Natural killer cell (primary cell): ENCODE data around the gene SRRM4. TPM values are rescaled to one million over a fixed set of nuclear protein-coding genes. Genes with fewer than 3 reads are reported as not detected.

Source experiments
- ATAC-seq, 3 donors: fragments of 150-1000 bp in 2 of 3; fragments of 200-7000 bp in 1 of 3; cut with Tn5 transposase; 1 replicate in 1 of 3; 2 replicates in 2 of 3; pipeline ENCODE4 v1.10.0; 2021; ENCODE audit warnings: mild to moderate bottlenecking in 2 of 3, moderate library complexity in 2 of 3
- DNase-seq, 2 donors: peaks; one replicate each; pipeline versions ENCODE4 v3.0.0 to v3.0.0-alpha.2; 2013 to 2021; ENCODE audit warnings: mixed read lengths in 1 of 2
- H3K27ac ChIP-seq: one replicate; pipeline ENCODE4 v1.5.1; 2013; ENCODE audit warnings: mild to moderate bottlenecking, low read length
- H3K27me3 ChIP-seq: one replicate; pipeline ENCODE4 v1.6.1; 2013; ENCODE audit warnings: low read length; ENCODE audit not compliant: control insufficient read depth, insufficient read depth
- H3K36me3 ChIP-seq: one replicate; pipeline ENCODE4 v1.6.1; 2013; ENCODE audit warnings: low read length; ENCODE audit not compliant: control insufficient read depth, insufficient read depth
- H3K4me1 ChIP-seq: one replicate; pipeline ENCODE4 v1.6.1; 2013; ENCODE audit warnings: low read length; ENCODE audit not compliant: control insufficient read depth, insufficient read depth
- H3K4me3 ChIP-seq: one replicate; pipeline ENCODE4 v1.5.1; 2013; ENCODE audit warnings: low read length
- H3K9me3 ChIP-seq: one replicate; pipeline ENCODE4 v1.6.1; 2013; ENCODE audit warnings: low read length; ENCODE audit not compliant: control insufficient read depth, insufficient read depth
- H3K27ac Mint-ChIP-seq, 2 donors: one replicate each; pipeline ENCODE4 v1.8.0; 2022; ENCODE audit warnings: mild to moderate bottlenecking in 2 of 2, mixed read lengths in 2 of 2, moderate library complexity in 1 of 2
- H3K27me3 Mint-ChIP-seq, 2 donors: one replicate each; pipeline ENCODE4 v1.8.0; 2022; ENCODE audit warnings: low read depth in 2 of 2, mixed read lengths in 2 of 2
- H3K36me3 Mint-ChIP-seq: one replicate; pipeline ENCODE4 v1.8.0; 2022; ENCODE audit warnings: mixed read lengths
- H3K4me1 Mint-ChIP-seq, 2 donors: one replicate each; pipeline ENCODE4 v1.8.0; 2022; ENCODE audit warnings: mixed read lengths in 2 of 2
- H3K4me3 Mint-ChIP-seq: one replicate; pipeline ENCODE4 v1.8.0; 2022; ENCODE audit warnings: mild to moderate bottlenecking, moderate library complexity, mixed read lengths
- H3K9me3 Mint-ChIP-seq, 2 donors: one replicate each; pipeline ENCODE4 v1.8.0; 2022; ENCODE audit warnings: mixed read lengths in 2 of 2
- CTCF ChIP-seq: fragments of 200-600 bp; IDR thresholded peaks from one replicate; pipeline ENCODE4 v1.8.0; 2022; ENCODE audit warnings: antibody characterized with exemption
- WGBS: methylation state at CpG from one replicate; pipeline ENCODE4 v1.1.7; 2013; ENCODE audit warnings: missing lambda C conversion rate; ENCODE audit not compliant: insufficient coverage; 5-methylcytosine and 5-hydroxymethylcytosine counted together
- intact Hi-C: fragments of 100-400 bp; cut with micrococcal nuclease; formaldehyde crosslinking; loops from one replicate; pipeline ENCODE4 v1.14.2; 2022
- total RNA-seq, 4 donors: library from RNA; stranded (reverse); fragments of 120-200 nt in 1 of 4; gene quantifications; one replicate each; pipeline versions ENCODE4 v1.2.3 to v1.2.4, GENCODE V29; 2013 to 2022

The SRRM4 gene
- not detected for total RNA-seq
- not detected for total RNA-seq (2013)

- H3K27me3 Mint-ChIP-seq = peaks cover 21 to 30% of the 10 kb centered on the region in 2 donors
Observed at GRCh38 chr12:118981285-118982211, at the start of gene SRRM4. TSS of gene SRRM4 (plus strand) at chr12:118981541. CDS start at chr12:118981883, 342 bp downstream.

GRCh38 chr12:118946256-118946655, 35.1 kb upstream of the SRRM4 start:
- no peaks in the 10 kb centered on the region for H3K9me3 ChIP-seq
- TF ChIP-seq CTCF = no peak
- no peak overlapping the region for H3K27ac ChIP-seq
- no peaks in the 10 kb centered on the region for H3K36me3 Mint-ChIP-seq
- H3K4me1 ChIP-seq = no peaks in the 10 kb centered on the region
- DNase-seq (no peak), ATAC-seq (no peak)
- no peaks in the 10 kb centered on the region for H3K27me3 ChIP-seq
- no peak overlapping the region for H3K4me3 ChIP-seq
- WGBS = 58% methylated on average over 10 of the region's 10 CpGs
- peaks cover 0 to 4% of the 10 kb centered on the region in 2 donors for H3K9me3 Mint-ChIP-seq
- H3K4me1 Mint-ChIP-seq = no peaks in the 10 kb centered on the region
- peaks cover 0 to 5% of the 10 kb centered on the region in 2 donors for H3K27me3 Mint-ChIP-seq
- intact Hi-C loops = no loop called here
- no peak overlapping the region for H3K4me3 Mint-ChIP-seq
- H3K36me3 ChIP-seq = no peaks in the 10 kb centered on the region
- no peak overlapping the region for H3K27ac Mint-ChIP-seq

More at GRCh38 chr12:118981285-118982211, at the start of gene SRRM4:
- Mint-ChIP-seq H3K36me3 (no peaks in the 10 kb centered on the region), H3K4me1 (no peaks in the 10 kb centered on the region), H3K4me3 (no peak within 1 kb of the TSS), H3K9me3 (no peaks in the 10 kb centered on the region), H3K27ac (no peak within 1 kb of the TSS)
- intact Hi-C loops = no loop called here
- H3K36me3 ChIP-seq = no peaks in the 10 kb centered on the region
- DNase-seq (no peak), ATAC-seq (no peak)
- H3K27ac ChIP-seq = no peak within 1 kb of the TSS
- 5% methylated on average over 63 of the region's 64 CpGs for WGBS
- no peaks in the 10 kb centered on the region for H3K4me1 ChIP-seq
- peaks cover 2% of the 10 kb centered on the region for H3K9me3 ChIP-seq
- no peak for TF ChIP-seq CTCF
- H3K27me3 ChIP-seq = peaks cover 21% of the 10 kb centered on the region
- no peak within 1 kb of the TSS for H3K4me3 ChIP-seq

- no peaks in the 10 kb centered on the region for H3K4me1 ChIP-seq
- no peak overlapping the region for H3K4me3 ChIP-seq
- no peaks in the 10 kb centered on the region for H3K36me3 ChIP-seq
- H3K27me3 Mint-ChIP-seq = peaks cover 0 to 8% of the 10 kb centered on the region in 2 donors
- no peaks in the 10 kb centered on the region for H3K27me3 ChIP-seq
- H3K36me3 Mint-ChIP-seq = no peaks in the 10 kb centered on the region
- no peak overlapping the region for H3K27ac Mint-ChIP-seq
- WGBS = 69% methylated on average over 3 of the region's 5 CpGs
- peaks cover 0 to 5% of the 10 kb centered on the region in 2 donors for H3K9me3 Mint-ChIP-seq
- H3K4me1 Mint-ChIP-seq = no peaks in the 10 kb centered on the region
- DNase-seq (no peak), ATAC-seq (no peak)
- no peak overlapping the region for H3K27ac ChIP-seq
- H3K9me3 ChIP-seq = no peaks in the 10 kb centered on the region
- H3K4me3 Mint-ChIP-seq = no peak overlapping the region
- intact Hi-C loops = no loop called here
- no peak for TF ChIP-seq CTCF
Observed at GRCh38 chr12:118958520-118958919, 22.8 kb upstream of the SRRM4 start.
